H9 (cell line): ENCODE data around the gene JARID2. TPM values are rescaled to one million over a fixed set of nuclear protein-coding genes. Genes with fewer than 3 reads are reported as not detected.

Experiments used
- DNase-seq: peaks from one replicate; pipeline ENCODE4 v3.0.0-alpha.2; 2017
- H2AFZ ChIP-seq: one replicate; pipeline ENCODE4 v1.6.1; 2013; ENCODE audit warnings: mild to moderate bottlenecking, low read length, control low read depth, moderate library complexity
- H2AK5ac ChIP-seq: 2 replicates; pipeline ENCODE4 v1.6.1; 2013; ENCODE audit warnings: low read length, control low read depth, mixed read lengths; ENCODE audit not compliant: insufficient read length
- H2BK120ac ChIP-seq: one replicate; pipeline ENCODE4 v1.6.1; 2013; ENCODE audit warnings: low read depth, mild to moderate bottlenecking, low read length, control low read depth, inconsistent platforms; ENCODE audit not compliant: poor library complexity, severe bottlenecking
- H2BK12ac ChIP-seq: 2 replicates; pipeline ENCODE4 v1.6.1; 2013; ENCODE audit warnings: low read length, control low read depth, mixed read lengths, low read depth; ENCODE audit not compliant: insufficient read length
- H2BK15ac ChIP-seq: 2 replicates; pipeline ENCODE4 v1.6.1; 2013; ENCODE audit warnings: low read depth, low read length, control low read depth
- H2BK20ac ChIP-seq: one replicate; pipeline ENCODE4 v1.6.1; 2013; ENCODE audit warnings: low read depth, mild to moderate bottlenecking, low read length, control low read depth, inconsistent platforms; ENCODE audit not compliant: poor library complexity, severe bottlenecking
- H2BK5ac ChIP-seq: 2 replicates; pipeline ENCODE4 v1.6.1; 2013; ENCODE audit warnings: low read length, control low read depth, mixed read lengths; ENCODE audit not compliant: insufficient read length
- H3K14ac ChIP-seq: 2 replicates; pipeline ENCODE4 v1.6.1; 2013; ENCODE audit warnings: low read length, control low read depth; ENCODE audit not compliant: insufficient read depth
- H3K18ac ChIP-seq: 2 replicates; pipeline ENCODE4 v1.6.1; 2013; ENCODE audit warnings: low read depth, mild to moderate bottlenecking, mixed read lengths, low read length, control low read depth; ENCODE audit not compliant: insufficient read length
- H3K23ac ChIP-seq: 2 replicates; pipeline ENCODE4 v1.6.1; 2013; ENCODE audit warnings: low read length, control low read depth, mixed read lengths, low read depth; ENCODE audit not compliant: insufficient read length
- H3K23me2 ChIP-seq: 2 replicates; pipeline ENCODE4 v1.6.1; 2013; ENCODE audit warnings: low read depth, mild to moderate bottlenecking, mixed read lengths, low read length, control low read depth; ENCODE audit not compliant: insufficient read length, poor library complexity, severe bottlenecking
- H3K27ac ChIP-seq: 2 replicates; pipeline ENCODE4 v1.5.1; 2013; ENCODE audit warnings: low read length, control low read depth, mixed read lengths, low read depth; ENCODE audit not compliant: insufficient read length
- H3K27me3 ChIP-seq: 2 replicates; pipeline ENCODE4 v1.6.1; 2013; ENCODE audit warnings: low read length, control low read depth, inconsistent platforms; ENCODE audit not compliant: insufficient read depth
- H3K4ac ChIP-seq: 2 replicates; pipeline ENCODE4 v1.6.1; 2013; ENCODE audit warnings: low read depth, mild to moderate bottlenecking, control low read depth, inconsistent platforms, low read length, moderate library complexity
- H3K4me1 ChIP-seq: 2 replicates; pipeline ENCODE4 v1.6.1; 2013; ENCODE audit warnings: low read length, control low read depth, inconsistent platforms; ENCODE audit not compliant: insufficient read depth
- H3K4me2 ChIP-seq: 2 replicates; pipeline ENCODE4 v1.6.1; 2013; ENCODE audit warnings: low read length, control low read depth, mixed read lengths; ENCODE audit not compliant: insufficient read length, insufficient read depth
- H3K56ac ChIP-seq: 2 replicates; pipeline ENCODE4 v1.6.1; 2013; ENCODE audit warnings: low read depth, mild to moderate bottlenecking, mixed read lengths, low read length, control low read depth; ENCODE audit not compliant: insufficient read length
- H3K79me1 ChIP-seq: 2 replicates; pipeline ENCODE4 v1.6.1; 2013; ENCODE audit warnings: low read depth, mild to moderate bottlenecking, moderate library complexity, low read length, control low read depth, inconsistent platforms; ENCODE audit not compliant: insufficient read depth, poor library complexity, severe bottlenecking
- H3K79me2 ChIP-seq: 2 replicates; pipeline ENCODE4 v1.6.1; 2013; ENCODE audit warnings: low read length, control low read depth, inconsistent platforms; ENCODE audit not compliant: insufficient read depth
- H3K9ac ChIP-seq: 2 replicates; pipeline ENCODE4 v1.6.1; 2013; ENCODE audit warnings: low read length, control low read depth, mixed read lengths; ENCODE audit not compliant: insufficient read length; ENCODE audit errors: extremely low read depth
- H3K9me3 ChIP-seq: one replicate; pipeline ENCODE4 v1.6.1; 2013; ENCODE audit warnings: low read depth, low read length, inconsistent platforms; ENCODE audit not compliant: control insufficient read depth
- H3T11ph ChIP-seq: one replicate; pipeline ENCODE4 v1.6.1; 2013; ENCODE audit warnings: mild to moderate bottlenecking, low read length, control low read depth, inconsistent platforms
- H4K20me1 ChIP-seq: one replicate; pipeline ENCODE4 v1.6.1; 2013; ENCODE audit not compliant: control insufficient read depth, insufficient read length, insufficient read depth
- H4K5ac ChIP-seq: 2 replicates; pipeline ENCODE4 v1.6.1; 2013; ENCODE audit warnings: low read depth, mild to moderate bottlenecking, mixed read lengths, low read length, control low read depth; ENCODE audit not compliant: insufficient read length
- H4K8ac ChIP-seq: replicated peaks from 2 replicates; pipeline ENCODE4 v1.6.1; 2013; ENCODE audit warnings: low read length, control low read depth, mixed read lengths, low read depth; ENCODE audit not compliant: insufficient read length
- H4K91ac ChIP-seq: 2 replicates; pipeline ENCODE4 v1.6.1; 2013; ENCODE audit warnings: low read depth, mild to moderate bottlenecking, moderate library complexity, mixed read lengths, low read length, control low read depth; ENCODE audit not compliant: insufficient read length
- H3K27ac Mint-ChIP-seq, 3 experiments: 2 replicates in 2 of 3; 3 replicates in 1 of 3; pipeline ENCODE4 v1.8.0; 2020 to 2021; ENCODE audit warnings: mixed read lengths in 3 of 3, mild to moderate bottlenecking in 1 of 3, moderate library complexity in 1 of 3
- H3K27me3 Mint-ChIP-seq: 2 replicates; pipeline ENCODE4 v1.8.0; 2021; ENCODE audit warnings: low read depth, mild to moderate bottlenecking, moderate library complexity, mixed read lengths
- H3K36me3 Mint-ChIP-seq, 3 experiments: 2 replicates in 2 of 3; 3 replicates in 1 of 3; pipeline ENCODE4 v1.8.0; 2020 to 2021; ENCODE audit warnings: low read depth in 3 of 3, mixed read lengths in 3 of 3; ENCODE audit not compliant: insufficient read depth in 1 of 3
- H3K4me1 Mint-ChIP-seq, 2 experiments: 2 replicates each; pipeline ENCODE4 v1.8.0; 2020; ENCODE audit warnings: mixed read lengths in 2 of 2
- H3K4me3 Mint-ChIP-seq, 2 experiments: 2 replicates in 1 of 2; 3 replicates in 1 of 2; pipeline ENCODE4 v1.8.0; 2020 to 2021; ENCODE audit warnings: mild to moderate bottlenecking in 2 of 2, mixed read lengths in 2 of 2, moderate library complexity in 1 of 2
- H3K9me3 Mint-ChIP-seq, 2 experiments: 2 replicates in 1 of 2; 3 replicates in 1 of 2; pipeline ENCODE4 v1.8.0; 2020; ENCODE audit warnings: mild to moderate bottlenecking in 2 of 2, mixed read lengths in 2 of 2, moderate library complexity in 1 of 2
- WGBS: extraction: QIAGEN DNeasy Blood & Tissue Kit; methylation state at CpG from one replicate; pipeline ENCODE4 v1.1.7; 2013; ENCODE audit warnings: missing lambda C conversion rate, low lambda C conversion rate, mixed read lengths; ENCODE audit not compliant: insufficient read length; ENCODE audit errors: extremely low coverage; 5-methylcytosine and 5-hydroxymethylcytosine counted together
- total RNA-seq: library from RNA; stranded (reverse); gene quantifications from 2 replicates; pipeline ENCODE4 v1.2.1, GENCODE V29; 2021
- TF ChIP-seq, protein P1 (sequence below): fragments of 200-600 bp; sonication (generic); conservative IDR thresholded peaks from 3 replicates; pipeline ENCODE4 v1.8.0; 2021; ENCODE audit warnings: antibody characterized with exemption, mild to moderate bottlenecking

Gene JARID2
- total RNA-seq, 1 experiment from 2014 or later, result 174 TPM

DNA sequence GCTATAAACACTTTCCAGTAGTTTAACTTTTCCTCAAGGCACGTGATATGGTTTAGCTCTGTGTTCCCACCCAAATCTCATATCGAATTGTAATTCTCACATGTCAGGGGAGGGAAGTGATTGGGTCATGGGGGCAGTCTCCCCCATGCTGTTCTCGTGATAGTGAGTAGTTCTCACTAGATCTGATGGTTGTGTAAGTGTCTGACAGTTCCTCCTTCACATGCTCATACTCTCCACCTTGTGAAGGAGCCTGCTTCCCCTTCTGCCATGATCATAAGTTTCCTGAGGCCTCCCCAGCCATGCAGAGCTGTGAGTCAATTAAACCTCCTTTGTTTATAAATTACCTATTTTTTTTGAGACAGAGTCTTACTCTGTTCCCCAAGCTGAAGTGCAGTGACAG, 289.1 kb downstream of the JARID2 start:
- Histone ChIP-seq H3K4ac (no peak overlapping the region), H2AK5ac (no peak overlapping the region), H3K23me2 (no peaks in the 10 kb centered on the region), H3K79me2 (no peaks in the 10 kb centered on the region), H4K5ac (no peak overlapping the region), H2BK120ac (no peak overlapping the region), H2BK12ac (no peak overlapping the region), H3K9ac (no peak overlapping the region), H3K4me1 (no peaks in the 10 kb centered on the region), H4K8ac (no peak overlapping the region), H3K27me3 (no peaks in the 10 kb centered on the region), H3K4me2 (no peak overlapping the region), H2BK5ac (no peak overlapping the region), H2AFZ (no peak overlapping the region), H3K23ac (no peak overlapping the region), H3K9me3 (no peaks in the 10 kb centered on the region), H4K20me1 (no peaks in the 10 kb centered on the region), H3K18ac (no peak overlapping the region), H3T11ph (no peak overlapping the region), H3K27ac (no peak overlapping the region), H2BK15ac (no peak overlapping the region), H2BK20ac (no peak overlapping the region), H3K14ac (no peak overlapping the region), H3K56ac (no peak overlapping the region), H4K91ac (no peak overlapping the region), H3K79me1 (no peaks in the 10 kb centered on the region)
- H3K4me1 Mint-ChIP-seq, result 0 out of 4 replicates have a peak, but pooled peaks cover 0 to 2% of the 10 kb centered on the region in 2 experiments
- H3K4me3 Mint-ChIP-seq, result no peak overlapping the region
- H3K36me3 Mint-ChIP-seq, result peaks cover 7 to 20% (median 18%) of the 10 kb centered on the region in 3 experiments
- WGBS, result no CpG with 5 or more reads among the region's 3 CpGs
- TF ChIP-seq, protein P1, sequence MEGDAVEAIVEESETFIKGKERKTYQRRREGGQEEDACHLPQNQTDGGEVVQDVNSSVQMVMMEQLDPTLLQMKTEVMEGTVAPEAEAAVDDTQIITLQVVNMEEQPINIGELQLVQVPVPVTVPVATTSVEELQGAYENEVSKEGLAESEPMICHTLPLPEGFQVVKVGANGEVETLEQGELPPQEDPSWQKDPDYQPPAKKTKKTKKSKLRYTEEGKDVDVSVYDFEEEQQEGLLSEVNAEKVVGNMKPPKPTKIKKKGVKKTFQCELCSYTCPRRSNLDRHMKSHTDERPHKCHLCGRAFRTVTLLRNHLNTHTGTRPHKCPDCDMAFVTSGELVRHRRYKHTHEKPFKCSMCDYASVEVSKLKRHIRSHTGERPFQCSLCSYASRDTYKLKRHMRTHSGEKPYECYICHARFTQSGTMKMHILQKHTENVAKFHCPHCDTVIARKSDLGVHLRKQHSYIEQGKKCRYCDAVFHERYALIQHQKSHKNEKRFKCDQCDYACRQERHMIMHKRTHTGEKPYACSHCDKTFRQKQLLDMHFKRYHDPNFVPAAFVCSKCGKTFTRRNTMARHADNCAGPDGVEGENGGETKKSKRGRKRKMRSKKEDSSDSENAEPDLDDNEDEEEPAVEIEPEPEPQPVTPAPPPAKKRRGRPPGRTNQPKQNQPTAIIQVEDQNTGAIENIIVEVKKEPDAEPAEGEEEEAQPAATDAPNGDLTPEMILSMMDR, result no peak
- no peaks in the 10 kb centered on the region for H3K27me3 Mint-ChIP-seq
- H3K9me3 Mint-ChIP-seq, result peaks cover 3 to 9% of the 10 kb centered on the region in 2 experiments; a peak in 4 of 5 replicates
- no peak for DNase-seq
- no peak overlapping the region for H3K27ac Mint-ChIP-seq
